ENCODE data around the gene CCDC92.

- TF ChIP-seq TAF1 (IDR thresholded peaks at IDR 0.05; ENCODE audit: borderline replicate concordance, insufficient read depth, low read length) (no peak), REST (IDR thresholded peaks at IDR 0.05; ENCODE audit: insufficient read depth in 1 of 2, low read depth in 2 of 2, low read length in 2 of 2) (no peak)
These were observed 46.5 kb upstream of the CCDC92 start for GRCh38 chr12:124019115-124019514.

All from PFSK-1 (cell line).